SH-SY5Y (cell line): Measurements from ENCODE around the gene KCNC3.

ENCODE experiments used
- GATA2 ChIP-seq: IDR thresholded peaks from 2 replicates; pipeline ENCODE4 v1.6.1; 2011; ENCODE audit warnings: mild to moderate bottlenecking, low read depth, low read length
- GATA3 ChIP-seq: IDR thresholded peaks from 2 replicates; pipeline ENCODE4 v1.6.1; 2011; ENCODE audit warnings: low read depth, mild to moderate bottlenecking, low read length, moderate library complexity

The KCNC3 gene

GRCh38 chr19:50286443-50286842, 42.7 kb downstream of the KCNC3 start:
- TF ChIP-seq GATA3 (no peak), GATA2 (no peak)

- no peak for TF ChIP-seq GATA3
- TF ChIP-seq GATA2 = no peak
Observed at GRCh38 chr19:50285833-50286232, 43.3 kb downstream of the KCNC3 start.

- TF ChIP-seq GATA3 (no peak), GATA2 (no peak)
Observed at GRCh38 chr19:50281491-50281890, 47.7 kb downstream of the KCNC3 start.

DNA sequence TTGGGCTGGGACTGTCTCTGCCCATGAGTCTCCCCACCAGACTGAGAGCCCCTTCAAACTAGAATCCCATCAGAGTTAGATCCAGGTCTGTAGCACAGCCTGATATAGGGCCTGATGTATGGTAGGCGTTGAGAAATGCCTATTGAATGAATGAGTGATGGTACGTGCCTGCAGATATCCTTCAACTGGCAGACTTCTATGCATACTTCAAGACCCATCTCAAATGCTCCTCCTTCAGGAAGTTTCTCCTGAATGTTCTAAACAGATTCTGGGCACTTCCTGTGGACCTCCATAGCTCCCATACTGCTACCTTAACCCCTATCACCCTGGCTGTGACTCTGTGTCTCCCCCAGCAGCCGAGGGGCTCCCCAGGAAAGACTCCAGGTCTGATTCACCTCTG, 48.2 kb downstream of the KCNC3 start:
- TF ChIP-seq GATA2 = no peak
- no peak for TF ChIP-seq GATA3

DNA sequence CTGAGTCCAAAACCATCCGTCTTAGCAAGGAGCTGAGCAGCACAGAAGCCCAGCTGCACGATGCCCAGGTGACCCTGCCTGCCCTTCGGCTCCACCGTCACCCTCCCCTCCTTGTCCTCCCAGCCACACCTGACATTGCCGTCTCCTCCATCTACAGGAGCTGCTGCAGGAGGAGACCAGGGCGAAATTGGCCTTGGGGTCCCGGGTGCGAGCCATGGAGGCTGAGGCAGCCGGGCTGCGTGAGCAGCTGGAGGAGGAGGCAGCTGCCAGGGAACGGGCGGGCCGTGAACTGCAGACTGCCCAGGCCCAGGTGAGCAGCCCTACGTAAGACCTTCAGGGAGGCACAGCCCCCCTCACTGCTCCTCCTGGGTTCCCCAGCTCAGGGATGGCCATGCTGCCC, 49.1 kb downstream of the KCNC3 start:
- TF ChIP-seq GATA3 (no peak), GATA2 (no peak)

DNA sequence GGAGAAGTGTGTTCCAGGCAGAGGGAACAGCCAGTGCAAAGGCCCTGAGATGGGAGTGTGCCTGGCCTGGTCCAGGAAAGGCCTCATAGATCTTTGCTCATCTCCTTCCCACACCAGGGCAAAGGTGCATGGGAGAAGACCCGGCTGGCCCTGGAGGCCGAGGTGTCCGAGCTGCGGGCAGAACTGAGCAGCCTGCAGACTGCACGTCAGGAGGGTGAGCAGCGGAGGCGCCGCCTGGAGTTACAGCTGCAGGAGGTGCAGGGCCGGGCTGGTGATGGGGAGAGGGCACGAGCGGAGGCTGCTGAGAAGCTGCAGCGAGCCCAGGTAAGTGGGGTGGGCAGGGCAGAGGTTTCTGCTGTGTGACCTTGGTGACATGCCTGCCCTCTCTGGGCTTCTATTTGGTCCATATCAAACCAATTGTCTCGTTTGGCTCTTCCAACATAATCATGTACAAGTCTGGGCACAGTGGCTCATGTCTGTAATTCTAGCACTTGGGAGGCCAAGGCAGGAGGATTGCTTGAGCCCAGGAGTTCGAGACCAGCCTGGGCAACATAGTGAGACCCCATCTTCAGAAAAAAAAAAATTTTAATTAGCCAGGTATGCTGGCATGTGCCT, 51.1 kb downstream of the KCNC3 start:
- TF ChIP-seq GATA3 (no peak), GATA2 (no peak)

- no peak for TF ChIP-seq GATA3
- no peak for TF ChIP-seq GATA2
Observed at GRCh38 chr19:50276370-50277063, 52.7 kb downstream of the KCNC3 start.

DNA sequence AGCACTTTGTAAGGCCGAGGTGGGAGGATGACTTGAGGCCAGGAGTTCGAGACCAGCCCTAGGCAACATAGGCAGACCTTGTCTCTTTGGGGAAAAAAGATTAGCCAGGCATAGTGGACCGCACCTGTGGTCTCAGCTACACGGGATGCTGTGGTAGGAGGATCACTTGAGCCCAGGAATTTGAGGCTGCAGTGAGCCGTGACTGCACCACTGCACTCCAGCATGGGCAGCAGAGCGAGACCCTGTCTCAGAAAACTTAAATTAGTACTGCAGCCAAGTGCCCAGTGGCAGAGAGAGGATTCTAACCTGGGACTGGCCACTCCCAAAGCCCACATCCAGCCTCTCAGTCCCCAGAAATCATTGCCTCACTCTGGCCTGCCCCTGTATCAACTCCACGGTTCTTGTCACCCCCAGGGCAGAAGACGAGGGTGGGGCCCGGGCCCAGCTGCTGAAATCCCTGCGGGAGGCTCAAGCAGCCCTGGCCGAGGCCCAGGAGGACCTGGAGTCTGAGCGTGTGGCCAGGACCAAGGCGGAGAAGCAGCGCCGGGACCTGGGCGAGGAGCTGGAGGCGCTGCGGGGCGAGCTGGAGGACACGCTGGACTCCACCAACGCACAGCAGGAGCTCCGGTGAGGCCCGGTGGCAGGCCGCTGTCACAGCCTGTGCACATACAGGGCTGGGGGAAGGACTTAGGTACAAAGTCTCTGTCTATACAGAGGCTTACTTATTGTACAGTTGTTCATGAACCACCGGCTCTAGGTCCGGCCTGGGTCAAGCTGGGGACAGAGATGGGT, 53.4 kb downstream of the KCNC3 start:
- TF ChIP-seq GATA2 (no peak), GATA3 (no peak)

DNA sequence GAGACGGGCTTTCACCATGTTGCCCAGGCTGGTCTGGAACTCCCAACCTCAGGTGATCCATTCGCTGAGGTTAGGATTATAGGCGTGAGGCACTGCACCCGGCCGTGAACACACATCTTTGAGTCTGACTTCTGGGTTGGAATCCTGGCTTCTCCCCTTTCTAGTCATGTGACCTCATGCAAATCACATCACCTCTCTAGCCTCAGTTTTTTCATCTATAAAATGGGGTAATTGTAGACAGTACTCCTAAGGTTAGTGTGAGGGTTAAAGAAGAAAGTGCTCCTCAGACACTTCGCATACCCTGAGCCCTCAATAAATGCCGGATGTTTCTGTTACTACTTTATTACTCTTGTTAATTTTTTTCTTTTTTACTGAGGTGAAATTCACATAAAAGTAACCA, 55.4 kb downstream of the KCNC3 start:
- TF ChIP-seq GATA2 (no peak), GATA3 (no peak)

GRCh38 chr19:50272263-50272897, 56.8 kb downstream of the KCNC3 start:
- TF ChIP-seq GATA3 (no peak), GATA2 (no peak)

DNA sequence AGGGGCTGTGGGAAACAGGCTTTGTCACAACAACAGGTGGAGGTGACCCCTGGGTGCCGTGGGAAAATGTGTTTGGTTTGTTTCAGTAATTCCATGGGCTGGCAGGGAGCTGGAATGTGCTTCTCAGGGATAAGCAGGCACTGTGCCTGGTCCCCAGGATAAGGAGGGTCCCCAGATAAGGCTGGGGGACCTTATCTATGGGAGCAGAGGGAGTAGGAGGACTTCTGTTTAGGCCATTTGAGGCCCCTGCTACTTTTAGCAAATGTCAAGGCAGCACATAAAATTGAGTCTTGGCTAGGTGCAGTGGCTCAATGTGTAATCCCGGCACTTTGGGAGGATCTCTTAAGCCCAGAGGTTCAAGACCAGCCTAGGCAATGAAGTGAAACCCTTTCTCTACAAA, 59.5 kb downstream of the KCNC3 start:
- no peak for TF ChIP-seq GATA3
- TF ChIP-seq GATA2 = no peak

GRCh38 chr19:50268501-50268900, 60.7 kb downstream of the KCNC3 start:
- TF ChIP-seq GATA3 = no peak
- TF ChIP-seq GATA2 = no peak

DNA sequence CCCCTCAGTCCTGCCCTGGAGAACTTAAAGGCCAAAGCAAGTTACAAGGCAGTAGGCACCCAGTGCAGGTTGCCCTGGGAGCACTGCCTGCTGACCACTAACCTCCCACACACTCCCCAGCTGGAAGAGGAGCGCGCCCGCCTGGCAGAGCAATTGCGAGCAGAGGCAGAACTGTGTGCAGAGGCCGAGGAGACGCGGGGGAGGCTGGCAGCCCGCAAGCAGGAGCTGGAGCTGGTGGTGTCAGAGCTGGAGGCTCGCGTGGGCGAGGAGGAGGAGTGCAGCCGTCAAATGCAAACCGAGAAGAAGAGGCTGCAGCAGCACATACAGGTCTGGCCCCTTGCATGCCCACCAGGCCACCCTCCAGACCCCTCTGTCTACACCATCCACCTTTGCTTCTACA, 61.1 kb downstream of the KCNC3 start:
- TF ChIP-seq GATA2 (no peak), GATA3 (no peak)

DNA sequence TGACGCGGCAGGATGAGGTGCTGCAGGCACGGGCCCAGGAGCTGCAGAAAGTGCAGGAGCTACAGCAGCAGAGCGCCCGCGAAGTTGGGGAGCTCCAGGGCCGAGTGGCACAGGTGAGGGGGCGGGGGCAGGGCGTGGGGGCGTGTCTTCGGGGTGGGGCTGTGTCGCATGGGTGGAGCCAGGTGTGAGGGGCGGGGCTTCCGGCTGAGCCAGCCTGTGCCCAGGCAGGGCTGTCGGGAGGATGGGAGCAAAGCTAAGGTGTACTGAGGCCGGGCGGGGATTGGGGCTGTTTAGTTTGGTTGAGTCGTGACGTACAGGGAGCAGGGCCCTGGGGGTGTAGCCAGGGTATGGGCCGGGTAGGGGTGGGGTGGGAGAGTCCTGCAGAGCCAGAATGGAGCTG, 62.3 kb downstream of the KCNC3 start:
- TF ChIP-seq GATA2 = no peak
